H1 (cell line): Measurements from ENCODE around the gene COL5A3. TPM values are rescaled to one million over a fixed set of nuclear protein-coding genes. Genes with fewer than 3 reads are reported as not detected.

Experiments used
- ASH2L ChIP-seq: fragments of 200-600, 300-600 bp; sonication (generic); IDR thresholded peaks from one replicate; pipeline ENCODE4 v1.7.1; 2017; ENCODE audit warnings: low read length
- ATF3 ChIP-seq: IDR thresholded peaks from 2 replicates; pipeline ENCODE4 v1.6.1; 2011; ENCODE audit warnings: low read depth, mild to moderate bottlenecking, low read length; ENCODE audit not compliant: insufficient read depth
- CBX5 ChIP-seq: fragments of 300-800, 300-1000 bp; sonication (generic); IDR thresholded peaks from 2 replicates; pipeline ENCODE4 v1.7.1; 2016; ENCODE audit warnings: antibody characterized with exemption, low read length, low read depth
- CHD7 ChIP-seq: fragments of 300-600 bp; sonication (generic); IDR thresholded peaks from 2 replicates; pipeline ENCODE4 v1.7.1; 2012; ENCODE audit warnings: low read length, moderate library complexity, mild to moderate bottlenecking, inconsistent platforms; ENCODE audit not compliant: insufficient replicate concordance
- GABPA ChIP-seq: IDR thresholded peaks from 2 replicates; pipeline ENCODE4 v1.6.1; 2011; ENCODE audit warnings: mild to moderate bottlenecking, low read length, moderate library complexity, borderline replicate concordance; ENCODE audit not compliant: insufficient read depth
- MAFK ChIP-seq: IDR thresholded peaks from 2 replicates; pipeline ENCODE4 v1.6.1; 2012; ENCODE audit warnings: low read depth, mild to moderate bottlenecking, improper control_type of control experiment, low read length
- POU5F1 ChIP-seq: IDR thresholded peaks from 2 replicates; pipeline ENCODE4 v1.6.1; 2011; ENCODE audit warnings: low read depth, mild to moderate bottlenecking, low read length, moderate library complexity
- RNF2 ChIP-seq: fragments of 200-900, 300-1000 bp; sonication (generic); IDR thresholded peaks from 2 replicates; pipeline ENCODE4 v1.7.1; 2016; ENCODE audit warnings: borderline replicate concordance, low read depth, mild to moderate bottlenecking, antibody characterized with exemption, low read length; ENCODE audit not compliant: poor library complexity, severe bottlenecking; ENCODE audit errors: missing control alignments
- SAP30 ChIP-seq: fragments of 300-600 bp; sonication (generic); IDR thresholded peaks from 2 replicates; pipeline ENCODE4 v1.7.1; 2012; ENCODE audit warnings: low read length, moderate library complexity, mild to moderate bottlenecking, inconsistent platforms; ENCODE audit not compliant: insufficient read depth, insufficient replicate concordance
- polyA plus RNA-seq, 7 experiments: library from polyadenylated mRNA; depleted of rRNA in 3 of 7; stranded (reverse) in 5 of 7; unstranded in 2 of 7; fragments of >200 nt in 5 of 7; fragments of 200-250 nt in 2 of 7; gene quantifications; 1 replicate in 5 of 7; 2 replicates in 1 of 7; 4 replicates in 1 of 7; pipeline versions ENCODE4 v1.2.1 to v1.2.3, GENCODE V29; 2011 to 2013; ENCODE audit warnings: missing spikeins in 2 of 7, mixed read lengths in 2 of 7
- total RNA-seq: library from RNA; stranded (reverse); fragmentation: NEBNext Ultra II Directional; extraction: Animal tissue kit (Norgen Biotek cat#: 25700); gene quantifications from 2 replicates; pipeline ENCODE4 v1.2.1, GENCODE V29; 2021

COL5A3 gene
- total and polyA plus RNA-seq, 2 of the 8 experiments (the other 6 are each of a cell fraction or from before 2014, with no cell fraction given), result 0.67 to 0.74 TPM

GRCh38 chr19:9936326-9937000, 73.8 kb downstream of the COL5A3 start, which contains the start of gene OLFM2 (continued):
- TF ChIP-seq CHD7 (no peak), POU5F1 (no peak), GABPA (no peak), ATF3 (0 out of 2 replicates have a peak, but pooled peaks have one; percentile 8), MAFK (no peak), CBX5 (no peak), SAP30 (no peak), ASH2L (peak; percentile 45), RNF2 (no peak)
